UCSD-AML1 (cell line): ENCODE measurements around the gene REN.

ENCODE experiments used
- DNase-seq: peaks from one replicate; lab custom pipeline; 2025; ENCODE audit not compliant: unreplicated experiment; lab: John Stamatoyannopoulos, UW

The REN gene

DNA sequence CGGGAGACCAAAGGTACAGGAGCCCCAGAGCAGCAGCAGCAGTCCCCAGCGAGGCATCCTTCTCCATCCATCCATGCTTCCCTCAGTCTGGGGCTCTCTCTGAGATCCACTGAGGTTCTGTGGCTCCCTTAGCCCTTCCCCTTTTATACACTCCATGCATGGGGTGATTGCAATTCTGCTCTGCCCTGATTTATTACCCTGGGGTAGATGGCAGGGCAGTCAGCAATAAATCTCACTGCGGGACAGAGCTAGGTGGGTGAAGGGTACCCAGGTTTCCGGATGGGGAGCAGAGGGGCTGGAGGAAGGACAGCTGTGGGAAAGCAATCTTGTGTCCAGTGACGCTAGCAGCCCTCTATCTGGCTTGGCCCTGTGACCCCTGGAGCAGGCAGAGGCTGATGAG is at the start of gene REN:
TSS of gene REN (minus strand) at position 119 of the 400 bp plus-strand sequence. CDS start at position 75, 44 bp downstream.
- DNase-seq = no peak

DNA sequence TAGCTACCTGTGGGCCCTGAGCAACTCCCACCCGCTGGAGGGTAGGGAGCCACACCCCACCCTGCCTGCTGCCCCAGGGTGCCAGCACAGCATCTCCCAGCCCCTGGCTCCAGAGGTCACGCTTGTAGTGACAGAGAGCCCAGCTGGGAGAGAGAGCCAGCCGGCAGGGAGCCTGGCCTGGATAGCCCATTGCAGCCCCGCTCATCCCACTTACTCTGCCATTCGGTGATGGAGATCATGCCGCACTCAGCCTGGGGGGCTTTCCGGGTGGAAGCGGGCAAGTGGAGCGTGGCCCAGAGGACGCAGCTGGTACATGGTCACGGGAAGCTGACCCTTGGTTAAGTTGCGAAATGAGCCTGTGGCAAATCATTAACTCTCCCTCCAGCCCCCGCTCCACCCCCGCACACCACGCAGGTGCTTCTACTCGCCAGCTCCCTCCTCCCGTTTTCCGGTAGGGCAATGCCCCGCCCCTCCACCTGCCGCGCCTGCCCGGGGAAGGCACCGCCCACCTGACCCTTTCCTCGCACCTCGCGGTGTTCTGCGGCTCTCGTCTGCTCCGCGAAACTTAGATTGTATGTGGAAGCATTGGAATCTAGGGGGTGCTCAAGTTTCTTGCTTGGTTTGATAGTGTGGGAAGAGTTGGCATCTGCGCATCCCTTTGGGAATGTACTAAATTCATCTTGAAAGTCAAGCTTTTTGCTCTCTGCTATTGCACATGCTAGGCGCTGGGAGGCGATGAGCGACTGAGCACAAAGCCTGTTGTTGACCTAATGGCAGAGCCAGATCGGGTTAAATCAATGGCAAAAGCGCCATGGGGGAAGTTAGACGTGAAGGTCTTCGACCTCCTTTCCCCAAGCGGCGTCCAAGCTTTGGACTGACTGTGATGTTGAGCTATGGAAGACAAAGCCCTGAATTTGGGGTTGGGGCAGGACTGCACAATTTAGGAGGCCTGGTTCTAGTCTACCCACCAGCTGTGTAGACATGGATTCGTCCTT is 47.8 kb upstream of the REN start, which contains the start of gene GOLT1A:
TSS of gene GOLT1A (minus strand) at position 321 of the 995 bp plus-strand sequence. CDS start at position 239, 82 bp downstream.
- DNase-seq = peak; percentile 67

DNA sequence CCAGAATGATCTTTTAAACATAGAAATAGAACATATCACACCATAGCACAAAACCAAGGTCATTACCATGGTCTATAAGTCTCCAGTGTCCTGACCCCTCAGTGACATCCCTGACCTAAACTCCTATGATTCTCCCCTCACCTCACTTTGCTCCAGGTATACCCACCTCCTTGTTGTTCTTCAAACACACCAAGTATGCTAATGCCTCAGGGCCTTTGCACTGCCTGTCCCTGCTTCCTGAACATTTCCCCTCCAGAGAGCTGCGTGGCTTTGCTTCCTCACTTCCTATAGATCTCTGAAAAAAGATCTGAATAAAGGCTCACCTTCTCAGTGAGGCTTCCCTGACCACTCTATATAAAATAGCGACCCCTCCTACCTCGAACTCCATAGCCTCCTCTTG is 46.6 kb upstream of the REN start:
- no peak for DNase-seq

DNA sequence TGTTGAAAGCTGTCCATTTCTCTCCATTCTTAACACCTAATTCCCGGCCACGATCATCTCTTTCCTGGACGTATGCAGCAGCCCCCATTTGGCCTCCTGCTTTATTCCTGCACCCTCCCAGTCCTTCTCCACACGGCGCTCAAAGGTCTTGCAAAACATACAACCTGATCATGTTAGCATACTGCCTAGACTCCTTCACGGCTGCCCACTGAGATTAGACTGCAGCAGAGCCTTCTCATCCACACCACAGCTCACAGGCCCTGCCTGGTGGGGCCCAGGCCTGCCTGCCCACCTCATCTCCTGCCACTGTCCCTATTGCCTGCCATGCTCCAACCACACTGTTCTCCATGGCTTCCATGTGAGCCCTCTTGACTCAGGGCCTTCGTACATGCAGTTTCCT is 44.9 kb upstream of the REN start:
- no peak for DNase-seq

DNA sequence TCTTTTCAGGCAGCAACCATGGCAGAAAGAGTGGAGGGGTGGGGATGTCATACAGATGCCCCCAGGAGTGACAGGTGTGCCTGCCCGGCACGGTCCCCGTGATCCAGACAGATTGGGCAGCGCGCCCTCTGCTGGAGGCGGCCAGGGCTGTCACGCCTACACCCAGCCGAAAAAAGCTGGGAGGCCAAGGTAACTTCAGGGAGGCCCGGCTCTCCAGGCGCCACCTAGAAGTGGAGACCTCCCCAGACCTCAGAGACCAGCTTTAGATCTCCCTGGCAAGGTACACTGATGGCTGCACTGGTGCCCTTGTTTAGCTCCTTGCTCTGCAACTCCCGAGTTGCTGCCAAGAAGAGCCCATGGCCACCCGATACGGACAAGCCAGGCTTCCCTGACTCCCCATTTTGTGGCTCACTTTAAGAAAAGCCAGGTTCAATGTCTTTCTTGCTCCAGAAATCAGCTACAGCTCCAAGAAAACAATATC is 41.0 kb upstream of the REN start:
- peak; percentile 53 for DNase-seq

DNA sequence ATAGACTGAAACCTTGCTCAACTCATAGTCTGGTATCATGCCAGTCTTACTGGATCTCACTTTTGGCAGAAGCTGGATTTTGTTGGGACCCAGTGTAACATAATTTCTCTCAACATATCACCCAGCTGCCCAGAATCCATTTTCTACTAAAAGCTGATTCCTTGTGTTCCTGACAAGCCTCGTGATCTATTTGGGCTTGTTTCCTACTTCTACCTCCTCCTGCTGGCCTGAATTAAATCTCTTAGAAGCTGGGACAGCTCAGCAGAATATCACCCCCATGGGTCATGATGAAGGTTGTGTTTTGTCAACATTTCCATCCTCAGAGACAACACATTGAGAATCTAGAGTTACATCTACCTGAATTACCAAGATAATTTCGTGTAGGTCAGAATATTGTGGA is 40.0 kb upstream of the REN start:
- no peak for DNase-seq

DNA sequence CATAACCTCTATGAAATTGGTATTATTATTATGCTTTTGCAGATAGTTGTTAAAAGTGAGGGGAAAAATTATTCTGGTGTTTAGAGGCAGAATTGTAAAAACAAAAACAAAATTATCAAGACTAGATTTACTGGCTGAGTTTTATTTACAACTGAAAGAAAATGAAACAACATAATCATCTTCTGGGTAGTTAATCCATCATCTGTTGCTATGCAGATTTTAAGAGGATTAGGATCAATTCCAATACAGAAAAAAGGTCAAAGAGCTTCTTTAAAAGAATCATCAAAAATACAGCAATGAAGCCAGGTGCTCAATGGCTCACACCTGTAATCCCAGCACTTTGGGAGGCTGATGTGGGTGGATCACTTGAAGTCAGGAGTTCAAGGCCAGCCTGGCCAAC is 39.3 kb upstream of the REN start:
- no peak for DNase-seq

DNA sequence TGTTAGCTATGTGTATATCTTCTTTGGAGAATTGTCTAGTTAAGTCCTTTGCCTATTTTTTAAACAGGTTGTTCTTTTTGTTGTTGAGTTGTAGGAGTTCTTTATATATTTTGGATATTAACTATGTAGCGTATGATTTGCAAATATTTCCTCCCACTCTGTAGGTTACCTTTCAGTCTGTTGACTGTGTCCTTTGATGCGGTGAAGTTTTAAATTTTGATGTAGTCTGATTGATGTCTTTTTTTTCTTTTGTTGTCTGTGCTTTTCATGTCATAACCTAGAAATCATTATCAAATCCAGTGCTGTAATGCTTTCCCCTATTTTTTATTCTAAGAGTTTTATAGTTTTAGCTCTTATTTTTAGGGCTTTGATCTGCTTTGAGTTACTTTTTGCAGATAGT is 38.8 kb upstream of the REN start:
- DNase-seq = no peak

DNA sequence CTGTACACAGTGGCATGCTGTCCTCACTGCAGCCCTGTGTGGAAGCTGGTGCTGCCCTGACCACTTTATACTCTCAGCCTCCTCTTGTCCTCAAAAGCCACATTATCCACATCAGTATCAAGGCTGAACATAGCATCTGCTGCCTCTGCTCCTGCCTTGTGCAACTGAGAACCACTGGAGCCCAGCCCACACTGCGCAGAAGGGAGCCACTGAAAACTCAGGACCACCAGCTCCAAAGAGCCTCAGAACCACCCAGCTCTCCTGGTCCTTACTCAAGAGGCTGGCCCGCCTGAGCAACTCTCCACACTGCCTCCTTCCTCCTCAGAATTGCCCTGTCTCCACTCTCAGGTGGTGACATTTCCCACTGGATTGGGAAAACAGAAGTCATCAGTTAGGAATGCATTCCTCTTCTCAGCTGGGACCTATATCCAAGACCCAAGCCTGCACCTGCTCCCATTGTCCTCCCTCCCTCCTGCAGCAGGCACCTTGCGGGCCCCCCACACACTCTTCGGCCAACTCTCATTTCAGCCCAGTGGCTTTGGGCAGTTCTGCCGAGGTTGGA is 37.1 kb upstream of the REN start:
- DNase-seq = no peak

DNA sequence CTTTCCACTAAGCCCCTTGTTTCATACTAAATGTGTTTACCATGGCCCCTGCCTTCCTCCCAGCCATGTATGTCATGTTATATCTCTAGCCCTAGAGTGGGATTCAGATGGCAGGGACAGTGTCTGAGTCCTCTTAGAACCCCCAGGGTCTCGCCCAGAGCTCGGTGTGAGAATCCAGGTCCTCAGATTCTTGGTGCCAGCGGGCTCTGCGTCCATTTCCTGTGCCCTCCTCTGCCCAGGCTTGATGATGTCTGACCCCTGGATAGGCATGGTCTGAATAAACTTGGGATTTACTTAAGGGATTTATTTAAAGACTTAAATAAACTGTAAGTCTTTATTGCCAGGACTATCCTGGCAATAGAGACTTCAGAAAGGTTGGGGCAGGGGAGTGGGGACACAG is 36.3 kb upstream of the REN start:
- DNase-seq = no peak

DNA sequence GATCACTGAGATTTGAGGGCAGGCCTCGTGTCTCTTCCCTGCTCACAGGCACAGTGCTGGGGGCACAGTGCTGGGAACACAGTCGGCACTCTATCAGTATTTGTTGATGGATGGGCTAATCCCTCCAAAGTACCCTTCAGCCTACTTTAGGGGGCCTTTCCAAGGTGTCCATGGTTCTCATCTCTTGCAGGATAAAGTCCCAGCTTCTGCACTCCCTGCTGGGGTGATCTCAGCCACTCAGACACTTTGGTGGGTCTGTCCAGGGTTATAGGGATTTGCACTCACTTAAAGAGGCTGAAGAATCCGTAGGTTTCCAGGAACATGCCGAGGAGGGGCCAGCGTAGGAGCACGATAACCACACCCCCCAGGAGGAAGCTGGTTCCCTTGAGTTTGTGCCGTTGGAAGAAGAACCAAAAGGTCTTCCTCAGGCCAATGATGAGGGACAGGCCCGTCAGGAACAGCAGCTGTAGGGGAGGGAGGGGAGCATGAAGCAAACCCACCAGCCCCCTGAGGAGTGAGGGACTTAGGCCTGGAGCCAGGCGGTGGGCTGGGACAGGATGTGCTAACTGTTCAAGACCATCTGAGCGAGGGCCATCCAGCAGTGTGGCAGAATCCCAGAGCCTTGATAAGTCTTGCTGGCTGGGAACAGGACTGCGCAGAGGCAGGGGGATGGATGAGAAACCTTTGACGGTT is 35.4 kb upstream of the REN start:
- no peak for DNase-seq

DNA sequence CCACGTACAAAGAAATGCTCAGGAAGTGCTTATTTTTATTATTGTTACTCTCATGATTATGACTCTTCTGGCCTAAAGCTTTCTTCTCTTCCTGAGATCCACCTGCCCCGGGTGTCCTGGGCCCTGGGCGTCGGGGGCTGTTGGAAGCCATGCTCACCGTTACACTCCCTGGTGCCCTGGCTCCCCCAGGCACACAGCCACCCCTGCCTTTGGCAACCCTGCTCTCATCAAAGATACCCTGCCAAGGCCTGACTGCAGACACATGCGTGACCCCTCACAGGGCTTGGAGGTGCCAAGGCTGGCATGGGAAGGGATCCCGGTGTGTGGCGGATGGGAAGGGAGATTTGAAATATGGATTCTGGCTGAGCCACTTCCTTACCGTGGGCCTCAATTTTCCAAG is 33.4 kb upstream of the REN start:
- DNase-seq = no peak

DNA sequence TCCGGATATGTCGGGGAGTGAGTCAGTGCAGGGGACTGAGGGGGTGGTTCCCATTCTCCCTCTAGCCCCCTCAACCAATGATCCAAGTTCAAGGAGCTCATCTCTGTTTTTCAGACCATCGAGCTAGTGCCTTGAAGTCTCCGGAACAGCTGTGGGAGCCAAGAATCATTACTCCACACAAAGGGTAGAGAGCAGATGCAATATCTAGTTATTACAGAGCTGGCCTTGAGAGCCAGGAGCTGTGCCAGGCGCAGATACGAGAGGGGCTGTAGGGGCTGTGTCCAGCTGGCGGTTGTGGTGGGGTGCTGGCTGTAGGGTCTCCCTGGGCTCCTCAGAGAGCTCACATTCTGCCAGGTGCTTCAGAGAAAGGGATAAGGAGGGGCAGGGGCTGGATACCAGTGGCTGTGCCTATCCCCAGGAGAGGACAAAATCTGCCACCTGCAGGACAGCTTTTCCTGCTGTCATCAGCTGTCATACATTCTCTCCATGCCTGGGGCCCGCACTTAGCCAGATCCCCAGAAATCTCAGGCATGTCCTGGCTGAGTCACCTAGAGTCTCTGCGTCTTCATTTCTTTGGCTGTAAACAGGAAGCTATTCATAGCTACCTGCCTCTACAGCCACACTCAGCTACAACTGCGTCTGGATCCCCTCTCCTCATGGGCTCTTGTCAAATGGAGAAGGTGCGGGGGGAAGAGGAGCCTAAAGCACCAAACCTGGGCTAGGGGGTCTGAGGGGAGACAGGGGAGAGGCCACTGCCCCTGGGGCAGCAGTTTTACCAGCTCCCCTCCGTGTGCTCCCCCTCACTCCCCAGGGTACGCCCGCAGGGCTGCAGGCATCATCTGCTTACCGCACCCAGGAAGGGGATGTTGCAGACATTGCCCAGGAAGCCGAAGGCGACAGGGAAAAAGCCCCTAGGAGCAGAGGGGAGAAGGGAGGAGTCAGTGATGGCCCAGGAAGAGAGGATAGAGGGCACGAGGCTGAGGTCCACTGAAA is 32.5 kb upstream of the REN start:
- no peak for DNase-seq

DNA sequence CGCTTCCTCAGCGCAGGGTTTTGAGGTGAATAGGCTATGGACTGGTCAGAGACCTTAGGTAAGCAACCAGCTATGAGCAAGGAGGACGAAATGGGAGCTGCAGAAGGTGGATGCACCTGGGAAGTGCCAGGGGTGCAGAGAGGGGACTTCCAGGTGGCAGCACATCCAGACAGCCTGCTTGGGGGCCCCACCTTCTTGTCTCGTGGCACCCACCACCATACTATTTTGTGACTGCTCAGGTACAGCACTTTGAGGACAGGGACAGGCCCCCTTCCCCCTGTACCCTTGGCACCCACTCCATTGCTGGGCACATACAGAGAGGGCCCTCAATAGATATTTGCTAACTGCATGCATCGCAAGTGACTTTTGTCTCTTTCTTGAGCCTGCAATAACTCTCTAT is 30.9 kb upstream of the REN start:
- no peak for DNase-seq

DNA sequence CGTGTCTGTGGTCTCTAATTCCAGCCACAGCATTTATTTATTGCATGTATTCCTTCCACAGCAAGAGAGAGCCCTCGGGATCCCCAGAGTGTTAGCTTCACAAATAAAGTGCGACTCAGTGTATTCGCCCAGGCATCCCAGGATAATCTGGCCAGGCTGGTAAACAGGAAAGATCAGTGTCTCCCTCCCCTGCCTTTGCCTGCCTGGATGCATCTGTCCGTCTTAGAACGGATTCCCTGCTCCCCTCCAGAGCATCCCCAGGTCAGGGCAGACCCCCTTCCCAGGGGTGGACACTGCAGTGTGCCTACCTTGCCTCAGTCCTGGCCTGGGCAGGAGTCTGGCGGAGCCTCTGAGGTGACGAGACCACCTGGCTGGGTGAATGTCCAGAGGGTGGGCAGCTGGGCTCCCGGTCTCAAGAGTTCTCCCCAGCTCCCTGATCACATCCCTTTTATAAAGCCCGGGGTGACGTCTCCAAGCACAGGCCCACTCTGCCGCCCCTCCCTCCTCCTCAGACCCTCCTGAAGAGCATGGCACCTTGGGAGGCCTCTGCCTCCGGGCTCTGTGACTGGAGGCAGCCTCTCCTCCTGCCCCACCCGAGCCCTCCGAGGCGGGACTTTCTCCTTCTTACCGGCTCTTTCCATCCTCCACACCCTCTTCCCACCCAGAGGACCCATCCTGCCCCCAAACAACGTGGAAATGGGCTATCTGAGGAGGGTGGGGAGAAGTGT is 30.1 kb upstream of the REN start, which contains the start of gene KISS1:
TSS of gene KISS1 (minus strand) at position 424 of the 728 bp plus-strand sequence. CDS start 3,615 bp downstream, outside the sequence.
- no peak for DNase-seq

DNA sequence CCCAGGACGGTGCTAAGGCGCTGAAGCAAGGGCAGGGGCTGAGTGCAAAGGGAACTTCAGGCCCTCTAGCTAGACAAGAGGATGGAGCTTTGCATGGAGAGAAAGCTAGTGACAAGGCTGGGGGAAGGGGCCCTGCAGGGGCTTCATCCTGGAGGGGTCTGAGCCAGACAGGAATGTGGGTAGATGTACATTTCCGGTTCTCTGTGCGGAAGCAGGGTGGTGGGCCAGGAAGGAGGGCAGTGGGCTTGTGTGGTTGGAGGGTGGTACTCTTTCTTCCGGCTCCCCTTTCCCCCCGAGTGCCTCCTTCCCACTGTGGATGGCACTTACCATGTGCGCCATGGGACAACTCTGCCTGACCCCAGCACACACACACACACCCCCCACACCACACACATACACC is 28.6 kb upstream of the REN start:
- DNase-seq = peak; percentile 47

DNA sequence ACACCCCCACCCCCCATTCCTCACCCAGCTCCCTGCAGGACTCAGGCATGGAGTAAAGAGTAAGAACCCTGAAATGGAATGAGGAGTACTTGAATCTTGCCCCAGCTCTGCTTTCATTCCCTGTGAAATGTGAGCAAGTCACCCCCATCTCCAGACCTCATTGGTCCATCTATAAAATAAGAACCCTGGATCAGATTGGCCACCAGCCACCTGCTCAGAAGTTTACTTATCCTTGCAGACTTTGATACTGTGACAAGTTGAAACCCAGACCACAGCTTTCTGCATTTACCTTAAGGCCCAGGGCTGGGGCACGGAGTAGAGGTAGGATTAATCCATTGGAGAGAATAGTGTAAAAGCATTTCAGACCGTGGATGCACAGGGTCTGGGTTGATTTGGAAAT is 27.9 kb upstream of the REN start:
- no peak for DNase-seq

DNA sequence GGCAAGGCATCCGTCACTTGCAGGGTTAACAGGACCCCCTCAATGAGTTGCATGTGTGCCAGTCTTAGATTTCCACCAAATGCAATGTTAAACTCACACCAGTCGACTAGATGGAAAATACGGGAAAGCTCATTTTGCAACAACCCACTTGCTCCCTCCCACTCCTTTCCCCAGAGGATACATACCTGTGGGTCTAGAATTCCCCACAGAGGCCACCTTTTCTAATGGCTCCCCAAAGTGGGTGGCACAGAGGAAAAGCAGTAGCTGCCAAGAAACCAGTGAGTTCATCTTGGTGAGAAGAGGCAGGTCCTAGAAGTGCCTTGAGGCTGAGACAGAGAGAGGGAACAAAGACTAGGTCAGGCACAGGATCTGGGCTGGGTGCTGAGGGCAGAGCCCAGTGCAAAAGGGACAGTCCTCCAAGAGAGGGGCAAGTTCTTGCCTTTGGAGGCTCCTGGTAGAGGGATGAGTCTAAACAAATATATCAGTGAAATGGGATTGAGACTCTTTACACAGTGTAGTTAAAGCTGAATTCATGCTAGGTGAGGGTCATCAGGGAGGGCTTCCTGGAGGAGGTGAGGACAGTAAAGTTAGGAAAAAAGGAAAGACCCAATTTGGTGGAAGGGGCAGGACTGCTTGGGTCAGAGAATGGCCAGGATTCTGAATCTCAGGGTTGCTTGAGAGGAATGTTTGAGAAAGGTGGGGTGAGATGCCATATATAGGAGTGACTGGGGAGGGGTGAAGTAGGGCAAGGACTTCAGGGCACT is 26.6 kb upstream of the REN start:
- no peak for DNase-seq

DNA sequence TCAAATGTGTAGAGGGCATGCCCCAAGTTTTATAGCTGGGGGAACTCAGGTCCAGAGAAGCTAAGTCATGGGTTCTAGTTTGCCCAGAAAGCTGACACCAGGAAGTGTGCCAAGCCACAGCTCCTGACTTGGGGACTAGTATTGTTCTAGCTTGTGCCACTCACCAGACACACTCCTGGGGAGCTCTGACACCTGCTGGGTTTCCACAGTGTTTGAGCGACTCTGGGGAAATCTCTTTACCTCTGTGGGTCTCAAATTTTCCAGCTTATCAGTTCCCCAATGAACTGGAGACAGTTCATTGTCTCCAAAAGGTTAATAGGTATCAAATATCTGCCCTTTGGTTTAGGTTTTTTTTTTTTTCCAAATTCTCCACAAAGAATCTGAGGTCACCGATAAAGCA is 25.9 kb upstream of the REN start:
- DNase-seq = no peak
